ENCODE results near the gene COLQ. TPM values are rescaled to one million over a fixed set of nuclear protein-coding genes. Genes with fewer than 3 reads are reported as not detected.

The COLQ gene
- polyA plus RNA-seq, 2 of the 4 experiments (the other 2 are of a cell fraction) = 0.71 to 1.1 TPM

- FAIRE-seq (no peak), DNase-seq (ENCODE audit: low read depth in 1 of 2, low spot score in 1 of 2) (no peak), ATAC-seq (no peak)
- Histone ChIP-seq H3K9me3 (no peaks in the 10 kb centered on the region), H3K4me3 (peak overlapping the region; percentile 84), H3K27ac (peak overlapping the region; percentile 81 to 95), H3K4me2 (peak overlapping the region; percentile 97), H3K4me1 (peaks cover 21% of the 10 kb centered on the region; the same call in 2 of the 3 replicates)
- TF ChIP-seq MAX (IDR thresholded peaks at IDR 0.05) = no peak
- TF ChIP-seq USF2 (IDR thresholded peaks at IDR 0.05) = no peak
- no peak for TF ChIP-seq MAZ (IDR thresholded peaks at IDR 0.05; ENCODE audit: borderline replicate concordance, low read depth, low read length)
- no peak for TF ChIP-seq BHLHE40 (IDR thresholded peaks at IDR 0.05; ENCODE audit: low read depth, low read length)
- TF ChIP-seq REST (IDR thresholded peaks at IDR 0.05) = no peak
- no peak for TF ChIP-seq CTCF (IDR thresholded peaks at IDR 0.05)
- TF ChIP-seq FOSB (CRISPR knock-in tag; IDR thresholded peaks at IDR 0.05) = no peak
- no peak for TF ChIP-seq KDM5A (IDR thresholded peaks at IDR 0.05)
- no peak for TF ChIP-seq ATOH8 (CRISPR knock-in tag; IDR thresholded peaks at IDR 0.05; ENCODE audit: low read depth)
- no peak for TF ChIP-seq RFX5 (IDR thresholded peaks at IDR 0.05)
- no peak for TF ChIP-seq HDAC2 (IDR thresholded peaks at IDR 0.05)
- no peak for TF ChIP-seq ELK1 (IDR thresholded peaks at IDR 0.05; ENCODE audit: low read depth, low read length)
- no peak for TF ChIP-seq ZSCAN20 (CRISPR knock-in tag; IDR thresholded peaks at IDR 0.05)
- no peak for TF ChIP-seq KDM1A (IDR thresholded peaks at IDR 0.05; ENCODE audit: low read depth)
- TF ChIP-seq HMGXB4 (CRISPR knock-in tag; IDR thresholded peaks at IDR 0.05; ENCODE audit: borderline replicate concordance) = no peak
- TF ChIP-seq ZFP36 (IDR thresholded peaks at IDR 0.05; ENCODE audit: borderline replicate concordance, partially characterized antibody) = no peak
- no peak for TF ChIP-seq MYC (IDR thresholded peaks at IDR 0.05; ENCODE audit: borderline replicate concordance, low read length)
- CTCF ChIA-PET = interaction anchor here (0.7 to 1.6 kb wide), 4 partner anchors 94 to 311 kb away, joined by 3 to 5 read pairs (median 3); partner anchors contain the start of gene SH3BP5
- POLR2A ChIA-PET = no interaction called here
- 50% methylated on average over 16 of the region's 16 CpGs for WGBS (ENCODE audit: missing lambda C conversion rate)
Observed at GRCh38 chr3:15426579-15427118, 94.9 kb downstream of the COLQ start.
